Stimulated activated CD4-positive, alpha-beta T cell treated with anti-CD3 and anti-CD28 coated beads, Interleukin-4, amount 100 ng/mL, for 1 hour (primary cell): ENCODE measurements around the gene AP3D1.

Source experiments
- DNase-seq: peaks from one replicate; pipeline ENCODE4 v3.0.0-alpha.2; 2020

The AP3D1 gene

DNA sequence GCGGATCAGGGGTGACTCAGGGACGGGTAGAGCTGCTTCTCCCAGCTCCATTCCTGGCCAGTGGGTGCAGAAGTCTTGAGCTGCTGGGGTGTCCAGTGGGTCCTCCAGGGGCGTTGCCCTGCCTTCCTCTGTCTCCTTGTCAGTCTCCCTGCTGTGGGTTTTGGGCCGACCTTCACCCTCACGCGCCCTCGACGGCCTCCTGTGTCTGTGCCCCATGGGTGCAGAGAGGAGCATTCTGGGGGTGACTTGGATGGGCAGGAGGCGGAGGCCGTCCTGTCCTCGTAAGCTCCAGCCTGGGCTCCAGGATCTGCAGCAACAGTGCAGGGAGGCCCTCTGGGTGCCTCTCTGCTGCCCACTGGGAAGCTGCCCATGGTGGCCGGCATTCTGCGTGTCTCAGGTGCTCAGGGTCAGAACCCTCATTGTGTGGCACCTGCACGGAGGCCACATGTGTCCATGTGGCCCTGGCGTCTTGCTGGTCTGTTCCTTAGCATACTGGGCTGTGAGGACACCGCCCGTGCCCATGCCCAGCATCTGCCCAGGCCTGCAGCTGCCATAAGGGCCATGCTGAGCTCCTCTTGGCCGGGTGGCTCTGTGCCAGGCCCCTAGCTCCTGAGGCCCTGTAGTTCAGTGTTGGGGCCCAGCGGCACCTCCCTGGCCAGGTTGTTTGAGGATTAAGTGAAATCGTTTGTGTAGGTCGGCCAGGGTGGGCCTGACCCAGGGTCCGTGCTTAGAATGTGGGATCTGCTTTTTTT is 29.7 kb upstream of the AP3D1 start:
- DNase-seq: no peak

GRCh38 chr19:2180114-2180513 is 28.7 kb upstream of the AP3D1 start:
- no peak for DNase-seq

- DNase-seq: no peak
These were observed 27.7 kb upstream of the AP3D1 start for GRCh38 chr19:2179095-2179494.

DNA sequence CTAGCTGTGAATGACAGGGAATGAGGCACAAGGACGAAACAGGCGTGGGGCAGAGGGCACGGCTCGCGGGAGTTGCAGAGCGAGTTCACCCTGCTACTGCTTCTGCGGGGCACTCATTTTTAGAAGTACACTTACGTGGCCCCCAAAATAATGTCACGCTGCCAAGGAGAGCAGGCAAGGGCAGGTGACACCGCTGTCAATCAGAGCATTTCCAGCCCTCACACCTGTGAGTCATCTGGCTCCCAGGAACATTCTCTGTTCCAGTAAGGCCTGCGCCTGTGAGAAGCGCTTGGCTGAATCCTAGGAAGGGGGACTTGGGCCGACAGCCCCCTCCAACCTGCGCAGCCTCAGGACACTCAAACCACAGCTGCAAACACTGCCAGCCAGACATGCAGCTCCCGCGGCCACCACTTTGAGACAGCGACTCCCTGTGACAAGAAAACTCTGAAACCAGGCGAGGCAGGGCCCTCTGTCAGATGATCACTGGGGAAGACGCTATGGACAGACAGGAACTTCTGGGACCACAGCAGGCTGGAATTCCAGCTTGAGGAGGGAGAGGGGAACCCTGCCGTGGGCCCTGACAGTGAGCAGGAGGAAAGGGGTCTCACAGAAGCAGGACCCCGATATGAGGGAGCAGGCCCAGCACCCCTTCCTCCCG is 25.1 kb upstream of the AP3D1 start:
- no peak for DNase-seq

- no peak for DNase-seq
These were observed 24.4 kb upstream of the AP3D1 start for GRCh38 chr19:2175742-2176141.

DNA sequence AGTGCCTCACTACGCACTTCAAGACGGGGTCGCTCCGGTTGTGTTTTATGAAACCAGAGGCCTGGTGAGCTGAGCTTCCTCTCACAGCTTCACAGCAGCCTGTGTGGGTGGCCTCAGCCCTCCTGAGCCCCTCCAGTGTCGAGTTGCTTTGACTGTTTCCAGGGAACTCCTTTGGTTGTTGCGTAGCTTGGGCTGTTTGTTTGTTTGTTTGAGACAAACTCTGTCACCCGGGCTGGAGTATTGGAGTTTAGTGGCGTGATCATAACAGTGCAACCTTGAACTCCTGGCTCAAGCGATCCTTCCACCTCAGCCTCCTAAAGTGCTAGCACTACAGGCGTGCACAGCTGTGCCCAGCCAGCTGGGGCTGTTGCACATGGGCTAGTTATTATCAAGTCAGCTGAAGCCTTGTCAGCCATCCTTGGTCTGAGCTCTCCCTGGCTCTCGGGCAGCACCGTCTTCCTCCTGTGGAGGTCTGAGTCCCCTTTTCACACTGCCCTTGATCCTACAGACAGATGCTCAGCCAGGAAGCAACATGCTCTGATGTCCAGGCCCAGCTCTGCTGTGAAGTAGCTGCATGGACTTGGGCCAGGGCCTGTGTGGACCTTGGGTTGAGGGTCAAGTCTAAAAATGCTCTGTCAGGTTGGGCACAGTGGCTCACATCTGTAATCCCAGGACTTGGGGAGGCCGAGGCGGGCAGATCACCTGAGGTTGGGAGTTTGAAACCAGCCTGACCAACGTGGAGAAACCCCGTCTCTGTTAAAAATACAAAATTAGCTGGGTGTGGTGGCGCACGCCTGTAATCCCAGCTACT is 22.6 kb upstream of the AP3D1 start:
- no peak for DNase-seq

- DNase-seq: no peak
These were observed 22.0 kb upstream of the AP3D1 start for GRCh38 chr19:2173388-2173766.

DNA sequence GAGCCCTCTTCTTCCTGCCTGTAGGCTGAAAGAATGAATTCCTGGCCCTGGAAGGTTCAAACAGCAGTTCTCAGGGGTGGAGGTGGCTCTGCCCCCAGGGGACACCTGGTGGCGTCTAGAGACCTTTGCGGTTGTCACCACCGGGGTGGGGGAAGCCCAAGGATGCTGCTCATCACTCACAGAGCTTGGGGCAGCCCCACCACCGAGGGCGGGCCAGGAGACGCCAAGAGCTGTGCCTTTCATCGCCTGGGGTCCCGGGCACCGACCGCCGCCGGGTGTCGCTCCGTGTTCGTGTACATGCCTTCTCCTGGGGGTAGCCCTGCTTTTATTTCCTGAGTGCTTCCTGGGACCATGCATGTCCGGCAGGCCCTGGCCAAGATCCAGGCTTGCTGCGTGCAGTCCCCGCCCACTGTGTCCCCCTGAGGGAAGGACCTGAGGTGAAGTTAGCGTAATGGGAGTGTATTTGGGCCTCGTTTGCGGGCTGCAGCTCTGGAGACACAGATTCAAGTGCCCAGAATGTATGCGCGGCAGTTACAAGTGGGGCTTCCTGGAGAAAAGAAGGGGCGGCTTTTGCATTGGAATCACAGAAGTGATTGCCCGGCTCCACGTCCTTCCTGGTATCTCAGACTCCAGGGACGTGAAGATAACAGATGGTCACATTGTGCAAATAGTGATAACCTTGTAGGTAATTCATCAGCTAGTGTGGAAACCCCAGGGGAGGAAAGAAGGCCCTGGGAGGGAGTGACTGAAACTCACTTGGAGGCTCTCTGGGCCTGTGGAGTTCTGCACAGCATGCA is 20.2 kb upstream of the AP3D1 start:
- peak; percentile 82 for DNase-seq

GRCh38 chr19:2170987-2171348 is 19.6 kb upstream of the AP3D1 start:
- DNase-seq: no peak

DNA sequence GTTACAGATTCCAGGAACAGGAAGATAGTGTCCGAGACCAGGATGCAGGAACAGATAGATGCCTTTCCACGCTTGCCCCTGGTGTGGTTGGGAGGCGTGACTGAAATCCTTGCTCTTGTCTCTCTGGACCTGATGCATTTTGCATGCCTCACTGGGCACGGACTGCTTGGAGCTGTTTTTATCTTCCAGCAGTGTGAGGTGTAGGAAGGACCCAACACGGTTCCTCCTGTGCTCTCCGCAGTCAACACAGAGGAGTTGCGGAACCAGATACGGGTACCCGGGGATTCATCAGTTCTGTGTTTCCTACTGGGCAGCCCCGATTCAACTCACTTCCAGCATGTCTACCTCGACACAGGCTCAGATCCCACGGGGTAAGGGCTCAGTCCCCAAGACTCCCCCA is 18.9 kb upstream of the AP3D1 start:
- DNase-seq: no peak

DNA sequence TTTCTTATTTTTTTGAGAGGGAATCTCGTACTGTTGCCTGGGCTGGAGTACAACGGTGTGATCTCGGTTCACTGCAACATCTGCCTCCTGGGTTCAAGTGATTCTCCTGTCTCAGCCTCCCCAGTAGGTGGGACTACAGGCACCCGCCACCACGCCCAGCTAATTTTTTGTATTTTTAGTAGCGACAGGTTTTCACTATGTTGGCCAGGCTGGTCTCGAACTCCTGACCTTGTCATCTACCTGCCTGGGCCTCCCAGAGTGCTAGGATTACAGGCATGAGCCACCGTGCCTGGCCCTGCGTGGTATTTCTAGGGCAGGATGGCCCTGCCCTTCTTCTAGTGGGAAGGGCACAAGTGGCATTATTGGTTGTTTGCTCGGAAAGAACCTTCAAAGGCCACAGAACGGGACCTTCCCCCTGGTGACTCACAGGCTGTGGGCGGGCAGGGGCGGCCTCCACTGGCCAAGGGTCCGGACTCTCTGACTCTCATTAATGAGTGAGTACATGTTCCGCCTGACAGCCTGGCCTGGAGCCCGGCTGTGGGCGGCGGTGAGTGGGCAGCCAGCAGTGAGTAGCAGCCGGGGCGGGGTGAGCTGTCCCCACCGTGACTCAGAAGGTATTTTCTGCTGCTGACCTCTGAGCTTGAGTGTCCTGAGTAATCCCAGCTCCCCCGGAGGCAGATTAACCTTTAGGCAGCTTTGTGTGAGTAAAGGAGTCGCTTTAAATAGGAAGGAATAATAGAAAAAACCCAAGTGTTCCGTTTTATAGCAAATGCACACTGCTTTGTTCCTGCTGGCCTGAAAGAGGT is 17.5 kb upstream of the AP3D1 start:
- peak; percentile 77 for DNase-seq

DNA sequence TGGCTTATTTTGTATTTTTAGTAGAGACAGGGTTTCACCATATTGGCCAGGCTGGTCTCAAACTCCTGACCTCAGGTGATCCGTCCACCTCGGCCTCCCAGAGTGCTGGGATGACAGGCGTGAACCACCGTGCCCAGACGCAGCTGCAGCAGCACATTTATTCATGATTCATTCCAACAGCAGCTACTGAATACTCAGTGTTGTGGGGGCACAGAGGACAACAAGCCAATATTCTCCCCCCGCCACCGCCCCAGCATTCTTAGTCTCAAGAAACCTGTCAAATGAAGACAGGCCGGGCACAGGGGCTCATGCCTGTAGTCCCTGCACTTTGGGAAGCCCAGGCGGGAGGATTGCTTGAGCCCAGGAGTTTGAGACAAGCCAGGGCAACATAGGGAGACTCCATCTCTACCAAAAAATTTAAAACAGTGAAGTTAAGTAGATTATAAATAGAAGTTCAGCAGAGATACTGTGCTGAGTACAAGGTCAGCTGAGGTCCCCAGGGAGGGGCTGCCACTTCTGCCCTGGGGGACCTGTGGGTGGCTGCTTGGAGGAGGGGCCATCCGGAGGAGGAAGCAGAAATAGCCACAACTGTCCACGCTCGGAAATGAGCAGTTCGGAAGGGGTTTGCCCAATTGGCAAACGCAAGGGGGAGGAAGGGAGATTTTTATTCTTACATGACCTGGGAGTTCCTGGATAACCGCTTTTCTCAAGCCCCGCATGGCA is 16.7 kb upstream of the AP3D1 start:
- DNase-seq: no peak

DNA sequence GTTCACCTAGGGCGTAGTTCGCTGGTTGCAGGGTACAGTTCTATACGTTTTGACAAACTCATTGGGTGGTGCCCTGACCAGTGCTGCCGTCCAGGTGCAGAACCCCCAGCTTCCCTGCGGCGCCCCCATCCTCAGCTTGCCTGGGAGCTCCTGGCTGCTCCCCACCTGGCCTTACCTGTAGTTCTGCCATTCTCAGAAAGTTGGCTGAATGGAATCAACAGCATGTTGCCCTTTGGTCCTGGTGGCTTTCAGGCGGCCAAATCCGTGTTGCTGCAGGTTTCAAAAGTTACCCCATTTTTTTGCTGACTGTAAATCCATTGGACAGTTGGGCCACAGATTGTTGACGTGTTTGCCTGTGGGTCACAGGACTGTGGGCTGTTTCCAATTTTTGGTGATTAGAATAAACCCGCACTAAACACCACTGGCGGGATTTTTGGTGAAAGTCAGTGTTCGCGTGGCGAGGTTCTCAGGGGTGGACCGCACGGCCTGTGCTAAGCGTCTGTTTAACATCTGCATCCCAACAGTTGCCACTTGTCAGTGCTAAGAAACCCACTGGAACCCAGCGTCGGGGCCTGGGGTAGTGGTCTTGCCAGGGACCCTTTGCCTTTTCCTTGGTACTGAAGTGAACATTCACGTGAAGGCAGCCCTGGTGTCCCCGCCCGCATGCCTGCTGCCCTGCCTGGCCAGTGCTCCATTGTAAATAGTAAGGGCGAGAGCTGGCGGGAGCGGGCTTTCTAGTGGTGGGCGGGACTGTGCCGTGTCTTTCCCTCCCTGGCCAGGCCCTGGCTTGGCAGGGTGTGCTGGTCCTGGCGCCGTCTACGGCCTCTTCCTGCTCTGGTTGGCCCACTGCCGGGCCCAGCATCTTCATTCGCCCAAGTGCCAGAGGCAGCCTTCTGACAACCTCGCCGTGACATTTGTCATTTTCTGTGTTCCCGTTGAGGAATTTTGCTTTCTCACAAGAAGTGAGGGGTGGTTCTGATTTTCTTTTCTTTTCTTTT is 15.7 kb upstream of the AP3D1 start:
- no peak for DNase-seq

- peak; percentile 45 for DNase-seq
These were observed 12.9 kb upstream of the AP3D1 start for GRCh38 chr19:2164020-2164998.

GRCh38 chr19:2160379-2160778 is 9.0 kb upstream of the AP3D1 start:
- no peak for DNase-seq

- no peak for DNase-seq
These were observed 6.1 kb upstream of the AP3D1 start for GRCh38 chr19:2157452-2157851.

DNA sequence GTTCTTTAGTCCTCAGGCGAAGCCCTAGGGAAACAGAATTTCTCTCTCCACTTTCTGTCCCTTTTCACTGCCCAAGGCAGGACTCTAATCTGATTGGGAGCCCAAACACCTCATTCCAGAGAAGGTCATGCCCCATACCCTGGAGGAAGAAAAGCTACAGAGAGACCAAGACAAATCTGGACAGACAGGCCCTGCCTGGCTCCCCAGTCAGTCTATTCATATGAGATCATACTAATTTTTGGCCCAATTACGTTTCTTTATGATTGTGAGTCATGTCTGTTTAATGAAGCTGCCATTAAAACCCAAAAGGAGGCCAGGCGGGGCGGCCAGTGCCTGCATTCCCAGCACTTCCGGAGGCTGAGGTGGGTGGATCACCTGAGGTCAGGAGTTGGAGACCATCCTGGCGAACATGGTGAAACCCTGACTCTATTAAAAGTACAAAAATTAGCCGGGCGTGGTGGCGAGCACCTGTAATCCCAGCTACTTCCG is 3.3 kb upstream of the AP3D1 start:
- DNase-seq: no peak

DNA sequence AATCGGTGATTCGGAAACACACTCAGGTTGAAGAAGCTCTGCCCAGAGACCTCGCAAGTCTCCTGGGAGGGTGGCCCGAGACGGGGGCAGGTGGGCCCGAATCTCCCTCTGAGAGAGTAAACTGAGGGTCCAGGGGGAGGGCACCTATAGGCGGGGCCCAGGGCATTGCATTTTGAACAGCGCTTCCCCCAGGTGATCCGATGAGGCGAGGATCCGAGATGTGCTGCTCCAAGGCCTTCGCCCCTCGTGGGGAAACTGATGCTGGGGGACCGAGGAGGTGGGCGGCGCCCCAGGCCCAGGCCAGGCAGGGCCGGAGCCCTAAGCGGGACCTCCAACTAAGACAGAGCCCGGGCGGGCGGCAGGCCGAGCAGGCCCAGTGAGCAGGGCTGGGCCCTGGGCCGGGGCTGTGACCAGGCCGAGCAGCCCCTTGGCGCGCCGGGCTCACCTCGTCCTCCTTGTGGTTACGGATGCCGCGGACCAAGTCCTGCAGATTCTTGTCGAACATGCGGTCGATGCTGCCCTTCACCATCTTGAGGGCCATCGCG is 500 bp downstream of the AP3D1 start:
- DNase-seq: peak; percentile 26
